T-helper 17 cell (primary cell): ENCODE results near the gene DGKG. TPM values are rescaled to one million over a fixed set of nuclear protein-coding genes. Genes with fewer than 3 reads are reported as not detected.

Experiments
- ATAC-seq: fragments of 150-1000 bp; cut with Tn5 transposase; 2 replicates; pipeline ENCODE4 v1.10.0; 2021; ENCODE audit warnings: mild to moderate bottlenecking, moderate library complexity
- DNase-seq, 3 donors: peaks; one replicate each; pipeline versions ENCODE4 v3.0.0 to v3.0.0-alpha.2; 2020 to 2021
- H3K9me3 ChIP-seq: one replicate; pipeline ENCODE4 v1.7.0; 2013; ENCODE audit warnings: low read length, mild to moderate bottlenecking; ENCODE audit not compliant: control insufficient read depth, poor library complexity, severe bottlenecking
- H3K27ac Mint-ChIP-seq: one replicate; pipeline ENCODE4 v1.8.0; 2022; ENCODE audit warnings: mild to moderate bottlenecking, moderate library complexity, mixed read lengths
- H3K27me3 Mint-ChIP-seq: one replicate; pipeline ENCODE4 v1.8.0; 2022; ENCODE audit warnings: mixed read lengths
- H3K36me3 Mint-ChIP-seq: one replicate; pipeline ENCODE4 v1.8.0; 2022; ENCODE audit warnings: low read depth, mixed read lengths
- H3K4me1 Mint-ChIP-seq: one replicate; pipeline ENCODE4 v1.8.0; 2022; ENCODE audit warnings: mild to moderate bottlenecking, mixed read lengths
- H3K4me3 Mint-ChIP-seq: one replicate; pipeline ENCODE4 v1.8.0; 2022; ENCODE audit warnings: mild to moderate bottlenecking, moderate library complexity, mixed read lengths
- total RNA-seq, 4 donors: library from RNA in 2 of 4; stranded (reverse) in 2 of 4; gene quantifications; one replicate each; pipeline ENCODE4 v1.2.3 and lab custom pipeline; 2022 to 2026

DGKG gene
- total RNA-seq (1 to 10 TPM; 1.9 to 2.6 TPM), total RNA-seq (lab: John Stamatoyannopoulos, UW) (0 to 0.23 reads per million in 2 donors)

- ATAC-seq, result peak; percentile 72
- Mint-ChIP-seq H3K36me3 (peaks cover 6% of the 10 kb centered on the region), H3K27ac (no peak within 1 kb of the TSS), H3K27me3 (peaks cover 75% of the 10 kb centered on the region), H3K4me3 (peak within 1 kb of the TSS; percentile 73), H3K4me1 (peaks cover 14% of the 10 kb centered on the region)
- no peaks in the 10 kb centered on the region for H3K9me3 ChIP-seq
- DNase-seq, result no peak
Observed at GRCh38 chr3:186361762-186362536, at the start of gene DGKG. DGKG (minus strand) TSS chr3:186362234; CDS start chr3:186320459, 41,775 bp downstream.

GRCh38 chr3:186411089-186411488 lies 49.1 kb upstream of the DGKG start:
- Mint-ChIP-seq H3K4me1 (peaks cover 26% of the 10 kb centered on the region), H3K4me3 (no peak overlapping the region), H3K27ac (no peak overlapping the region), H3K27me3 (no peaks in the 10 kb centered on the region), H3K36me3 (no peaks in the 10 kb centered on the region)
- DNase-seq (no peak), ATAC-seq (no peak)
- no peaks in the 10 kb centered on the region for H3K9me3 ChIP-seq

- no peak for ATAC-seq
- no peaks in the 10 kb centered on the region for H3K36me3 Mint-ChIP-seq
- H3K27me3 Mint-ChIP-seq, result no peaks in the 10 kb centered on the region
- H3K9me3 ChIP-seq, result no peaks in the 10 kb centered on the region
- H3K27ac Mint-ChIP-seq, result no peak overlapping the region
- DNase-seq, result no peak
- no peaks in the 10 kb centered on the region for H3K4me1 Mint-ChIP-seq
- no peak overlapping the region for H3K4me3 Mint-ChIP-seq
Observed at GRCh38 chr3:186406669-186407635, 44.9 kb upstream of the DGKG start.

DNA sequence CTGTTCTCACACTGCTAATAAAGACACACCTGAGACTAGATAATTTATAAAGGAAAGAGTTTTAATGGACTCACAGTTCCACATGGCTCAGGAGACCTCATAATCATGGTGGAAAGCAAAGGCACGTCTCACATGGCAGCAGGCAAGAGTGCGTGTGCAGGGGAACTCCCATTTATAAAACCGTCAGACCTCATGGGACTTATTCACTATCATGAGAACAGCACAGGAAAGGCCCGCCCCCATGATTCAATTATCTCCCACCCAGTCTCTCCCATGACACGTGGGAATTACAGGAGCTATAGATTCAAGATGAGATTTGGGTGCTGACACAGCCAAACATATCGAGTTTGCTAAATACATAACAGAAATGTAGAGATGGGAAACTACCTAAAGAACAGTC lies 39.5 kb upstream of the DGKG start:
- no peaks in the 10 kb centered on the region for H3K36me3 Mint-ChIP-seq
- H3K9me3 ChIP-seq, result no peaks in the 10 kb centered on the region
- ATAC-seq (no peak), DNase-seq (no peak)
- H3K27ac Mint-ChIP-seq, result no peak overlapping the region
- H3K4me1 Mint-ChIP-seq, result peaks cover 2% of the 10 kb centered on the region
- peaks cover 6% of the 10 kb centered on the region for H3K27me3 Mint-ChIP-seq
- no peak overlapping the region for H3K4me3 Mint-ChIP-seq

DNA sequence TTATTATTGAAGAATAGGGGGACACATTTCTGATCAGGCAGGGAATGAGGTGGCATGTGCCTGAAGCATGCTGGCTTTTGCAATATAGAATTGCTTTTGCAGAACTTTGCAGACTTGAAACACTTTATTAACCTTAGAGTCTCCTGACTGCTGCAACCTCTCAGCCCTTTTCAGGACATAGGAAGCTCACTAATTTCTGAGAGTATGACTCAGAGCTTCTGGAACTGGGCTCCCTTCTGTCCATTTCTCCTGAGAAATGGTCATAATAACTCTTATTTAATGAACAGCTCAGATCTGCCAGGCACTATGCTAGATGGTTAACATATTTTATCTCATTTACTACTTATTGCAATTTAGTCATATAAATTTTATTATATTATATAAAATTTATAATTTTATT lies 38.6 kb upstream of the DGKG start:
- H3K27me3 Mint-ChIP-seq, result peaks cover 6% of the 10 kb centered on the region
- H3K4me1 Mint-ChIP-seq, result peaks cover 2% of the 10 kb centered on the region
- no peak overlapping the region for H3K4me3 Mint-ChIP-seq
- H3K9me3 ChIP-seq, result no peaks in the 10 kb centered on the region
- no peak overlapping the region for H3K27ac Mint-ChIP-seq
- no peaks in the 10 kb centered on the region for H3K36me3 Mint-ChIP-seq
- ATAC-seq (no peak), DNase-seq (no peak)

GRCh38 chr3:186400026-186400425 lies 38.0 kb upstream of the DGKG start:
- DNase-seq (no peak), ATAC-seq (no peak)
- Mint-ChIP-seq H3K4me3 (no peak overlapping the region), H3K27ac (no peak overlapping the region), H3K27me3 (peaks cover 6% of the 10 kb centered on the region), H3K4me1 (peaks cover 2% of the 10 kb centered on the region), H3K36me3 (no peaks in the 10 kb centered on the region)
- no peaks in the 10 kb centered on the region for H3K9me3 ChIP-seq

- peaks cover 3% of the 10 kb centered on the region for H3K9me3 ChIP-seq
- H3K4me3 Mint-ChIP-seq, result no peak overlapping the region
- H3K27ac Mint-ChIP-seq, result no peak overlapping the region
- ATAC-seq (no peak), DNase-seq (no peak)
- H3K27me3 Mint-ChIP-seq, result no peaks in the 10 kb centered on the region
- no peaks in the 10 kb centered on the region for H3K4me1 Mint-ChIP-seq
- no peaks in the 10 kb centered on the region for H3K36me3 Mint-ChIP-seq
Observed at GRCh38 chr3:186394566-186395217, 32.7 kb upstream of the DGKG start.

GRCh38 chr3:186386883-186387560 lies 25.0 kb upstream of the DGKG start:
- no peak overlapping the region for H3K27ac Mint-ChIP-seq
- no peaks in the 10 kb centered on the region for H3K4me1 Mint-ChIP-seq
- DNase-seq (no peak), ATAC-seq (no peak)
- no peak overlapping the region for H3K4me3 Mint-ChIP-seq
- peaks cover 3% of the 10 kb centered on the region for H3K9me3 ChIP-seq
- H3K27me3 Mint-ChIP-seq, result peaks cover 11% of the 10 kb centered on the region
- no peaks in the 10 kb centered on the region for H3K36me3 Mint-ChIP-seq

DNA sequence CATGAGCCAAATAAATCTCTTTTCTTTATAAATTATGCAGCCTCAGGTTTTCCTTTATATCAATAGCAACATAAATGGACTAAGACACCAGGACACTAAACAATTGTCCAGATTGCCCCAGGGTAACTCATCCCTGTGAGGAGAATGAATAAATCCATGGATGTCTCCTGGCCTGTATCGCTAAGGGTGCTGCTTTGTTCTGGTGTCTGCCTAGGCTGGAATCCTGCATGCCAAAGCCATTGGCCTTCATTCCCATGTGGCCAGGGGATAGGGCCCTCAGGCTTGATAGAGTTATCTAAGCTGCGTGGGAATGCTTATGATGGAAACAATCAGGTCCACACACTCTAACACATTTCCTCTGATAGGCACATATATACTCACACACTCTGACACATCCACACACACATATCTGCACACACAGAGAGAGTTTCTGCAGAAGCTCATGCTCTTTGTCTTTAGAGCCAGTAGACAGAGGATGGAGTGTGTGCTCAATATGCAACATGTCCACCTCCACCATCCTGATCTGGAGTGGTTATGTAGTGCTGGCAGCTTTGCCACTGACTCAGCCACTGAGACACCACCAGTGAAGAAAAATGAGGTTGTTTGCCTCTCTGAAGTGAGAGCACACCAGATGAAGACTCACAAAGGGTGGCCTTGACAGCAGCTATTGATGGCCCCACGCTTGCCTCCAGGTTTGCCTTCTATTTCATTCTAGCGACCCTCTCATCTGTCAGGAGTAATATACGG lies 24.0 kb upstream of the DGKG start:
- ATAC-seq, result no peak
- Mint-ChIP-seq H3K4me1 (no peaks in the 10 kb centered on the region), H3K27ac (no peak overlapping the region), H3K27me3 (peaks cover 11% of the 10 kb centered on the region), H3K36me3 (no peaks in the 10 kb centered on the region), H3K4me3 (no peak overlapping the region)
- DNase-seq, result no peak
- H3K9me3 ChIP-seq, result no peaks in the 10 kb centered on the region

DNA sequence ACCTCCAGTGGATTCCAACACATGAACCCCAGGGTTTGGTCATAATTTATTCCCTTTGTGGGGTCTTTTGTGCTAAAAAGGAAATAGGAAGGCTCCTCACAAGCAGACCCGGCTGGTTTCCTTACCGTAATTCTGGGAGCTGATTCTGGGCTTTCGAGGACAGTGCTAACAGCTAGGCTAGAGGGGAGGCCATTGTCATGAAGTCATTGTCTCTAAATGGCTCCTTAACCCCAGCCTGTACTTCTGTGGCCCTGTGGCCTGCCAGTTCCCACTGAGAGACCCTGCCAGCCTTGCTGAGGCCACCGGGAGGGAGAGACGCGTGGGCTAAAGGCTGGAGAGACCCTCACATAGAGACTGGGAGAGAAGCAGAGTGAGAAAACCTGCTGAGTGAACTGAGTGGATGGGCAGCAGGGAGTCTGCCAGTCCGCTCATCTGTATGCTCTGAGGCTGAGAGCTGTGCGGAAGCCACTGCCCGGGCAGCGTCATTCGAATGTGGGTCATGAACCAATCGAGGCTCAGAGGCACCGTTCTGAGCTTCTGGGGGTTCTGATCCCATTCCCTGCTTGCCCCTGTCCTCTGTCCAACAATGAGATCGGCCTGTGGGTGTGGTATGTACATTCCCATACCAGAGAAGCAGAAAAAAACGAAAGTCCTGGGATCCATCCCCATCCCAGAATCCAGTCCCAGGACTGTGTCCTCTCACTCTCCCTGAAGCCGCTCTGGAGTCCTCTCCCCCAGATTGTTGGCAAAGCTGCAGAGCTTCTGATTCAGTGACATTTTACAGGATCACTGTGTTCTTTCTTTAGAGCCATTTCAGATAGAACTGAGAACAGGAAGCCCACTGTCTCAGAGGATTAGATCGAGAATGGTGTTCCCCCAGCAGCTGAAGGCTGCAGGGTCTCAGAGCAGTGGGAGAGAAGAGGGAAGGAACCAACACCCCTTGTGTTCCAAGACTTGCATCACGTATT lies 21.3 kb upstream of the DGKG start:
- H3K36me3 Mint-ChIP-seq, result no peaks in the 10 kb centered on the region
- no peaks in the 10 kb centered on the region for H3K9me3 ChIP-seq
- H3K27ac Mint-ChIP-seq, result no peak overlapping the region
- DNase-seq (no peak), ATAC-seq (no peak)
- H3K4me3 Mint-ChIP-seq, result no peak overlapping the region
- peaks cover 11% of the 10 kb centered on the region for H3K27me3 Mint-ChIP-seq
- no peaks in the 10 kb centered on the region for H3K4me1 Mint-ChIP-seq

DNA sequence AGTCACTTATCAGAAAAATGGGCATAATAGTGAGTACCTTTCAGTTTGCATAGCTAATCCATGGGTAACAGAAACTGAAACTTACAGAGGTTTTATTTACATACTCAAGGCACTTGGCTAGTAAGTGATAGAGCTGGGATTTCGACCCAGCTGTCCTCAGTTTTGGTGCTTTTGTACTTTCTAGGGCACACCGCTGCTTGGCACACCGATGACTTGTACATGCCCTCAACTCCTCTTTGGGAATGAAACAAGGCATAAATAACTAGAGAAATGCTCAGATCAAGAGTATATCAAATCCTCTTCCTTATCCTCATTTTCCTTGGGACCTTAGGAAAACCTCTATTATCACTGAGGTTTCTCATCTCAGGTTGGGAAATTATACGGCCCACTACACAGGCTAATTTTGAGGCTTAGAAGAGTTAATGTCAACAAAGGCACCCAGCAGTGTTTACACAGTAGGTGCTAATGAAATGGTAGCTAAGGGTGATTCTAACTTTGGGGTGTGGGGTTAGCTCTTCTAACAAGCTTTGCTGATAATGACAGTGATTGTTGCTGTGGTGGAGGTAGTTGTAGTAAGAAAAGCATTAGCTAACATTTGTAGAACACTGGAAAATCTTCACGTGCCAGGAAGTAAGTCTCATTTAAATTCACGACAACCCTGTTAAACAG lies 20.3 kb upstream of the DGKG start:
- H3K27me3 Mint-ChIP-seq, result peaks cover 11% of the 10 kb centered on the region
- DNase-seq (no peak), ATAC-seq (no peak)
- no peaks in the 10 kb centered on the region for H3K9me3 ChIP-seq
- no peaks in the 10 kb centered on the region for H3K4me1 Mint-ChIP-seq
- no peak overlapping the region for H3K27ac Mint-ChIP-seq
- no peaks in the 10 kb centered on the region for H3K36me3 Mint-ChIP-seq
- H3K4me3 Mint-ChIP-seq, result no peak overlapping the region
